ENCODE measurements around the gene TTC23.

The TTC23 gene

GRCh38 chr15:99121207-99121606 is 128.2 kb downstream of the TTC23 start:
- TF ChIP-seq, protein P1, sequence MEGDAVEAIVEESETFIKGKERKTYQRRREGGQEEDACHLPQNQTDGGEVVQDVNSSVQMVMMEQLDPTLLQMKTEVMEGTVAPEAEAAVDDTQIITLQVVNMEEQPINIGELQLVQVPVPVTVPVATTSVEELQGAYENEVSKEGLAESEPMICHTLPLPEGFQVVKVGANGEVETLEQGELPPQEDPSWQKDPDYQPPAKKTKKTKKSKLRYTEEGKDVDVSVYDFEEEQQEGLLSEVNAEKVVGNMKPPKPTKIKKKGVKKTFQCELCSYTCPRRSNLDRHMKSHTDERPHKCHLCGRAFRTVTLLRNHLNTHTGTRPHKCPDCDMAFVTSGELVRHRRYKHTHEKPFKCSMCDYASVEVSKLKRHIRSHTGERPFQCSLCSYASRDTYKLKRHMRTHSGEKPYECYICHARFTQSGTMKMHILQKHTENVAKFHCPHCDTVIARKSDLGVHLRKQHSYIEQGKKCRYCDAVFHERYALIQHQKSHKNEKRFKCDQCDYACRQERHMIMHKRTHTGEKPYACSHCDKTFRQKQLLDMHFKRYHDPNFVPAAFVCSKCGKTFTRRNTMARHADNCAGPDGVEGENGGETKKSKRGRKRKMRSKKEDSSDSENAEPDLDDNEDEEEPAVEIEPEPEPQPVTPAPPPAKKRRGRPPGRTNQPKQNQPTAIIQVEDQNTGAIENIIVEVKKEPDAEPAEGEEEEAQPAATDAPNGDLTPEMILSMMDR (IDR thresholded peaks at IDR 0.05): no peak
- no peak for TF ChIP-seq ZFX (IDR thresholded peaks at IDR 0.05; ENCODE audit: borderline replicate concordance)
- H3K27ac ChIP-seq: no peak overlapping the region

- TF ChIP-seq ZFX (IDR thresholded peaks at IDR 0.05; ENCODE audit: borderline replicate concordance): no peak
- TF ChIP-seq, protein P1 (IDR thresholded peaks at IDR 0.05): no peak
- H3K27ac ChIP-seq: no peak overlapping the region
These were observed 129.2 kb downstream of the TTC23 start for GRCh38 chr15:99120050-99120777.

DNA sequence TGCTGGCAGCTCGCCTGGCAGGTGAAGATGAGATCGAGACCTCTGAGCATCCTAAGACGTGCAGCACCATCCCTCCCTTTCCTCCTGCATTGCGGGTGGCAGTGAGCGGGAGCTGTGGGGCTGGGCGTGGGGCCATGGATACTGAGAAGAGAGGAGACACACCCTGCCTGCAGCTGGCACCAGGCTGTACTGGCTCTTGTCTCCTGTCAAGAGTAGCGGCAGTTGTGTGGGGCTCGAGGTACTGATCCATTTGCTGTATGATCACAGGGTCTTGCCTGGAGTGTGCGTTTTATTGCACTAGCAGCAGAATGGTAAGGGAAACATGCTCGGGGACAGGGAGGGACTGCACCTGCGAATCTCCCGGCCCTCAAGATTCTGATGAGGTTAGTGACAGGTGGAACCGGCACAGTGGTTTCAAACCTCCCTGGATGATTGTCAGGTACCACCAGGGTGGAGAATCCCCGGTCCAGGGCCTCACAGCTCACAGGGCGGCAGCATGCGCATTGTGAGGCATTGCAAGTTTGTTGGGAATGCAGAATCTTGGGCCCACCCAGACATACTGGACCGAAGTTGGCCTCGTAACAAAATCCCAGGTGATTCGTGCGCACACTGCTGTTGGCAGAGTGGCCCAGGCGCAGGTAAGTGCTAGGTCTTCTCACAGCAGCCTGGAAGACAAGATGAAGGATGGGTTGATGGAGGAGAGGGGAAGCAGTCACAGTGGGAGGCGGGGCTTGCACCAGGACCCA is 130.4 kb downstream of the TTC23 start:
- TF ChIP-seq, protein P1 (IDR thresholded peaks at IDR 0.05): no peak
- no peak for TF ChIP-seq ZFX (IDR thresholded peaks at IDR 0.05; ENCODE audit: borderline replicate concordance)
- H3K27ac ChIP-seq: no peak overlapping the region

- TF ChIP-seq, protein P1 (IDR thresholded peaks at IDR 0.05): no peak
- no peak for TF ChIP-seq ZFX (IDR thresholded peaks at IDR 0.05; ENCODE audit: borderline replicate concordance)
These were observed 131.1 kb downstream of the TTC23 start for GRCh38 chr15:99118258-99118632.

DNA sequence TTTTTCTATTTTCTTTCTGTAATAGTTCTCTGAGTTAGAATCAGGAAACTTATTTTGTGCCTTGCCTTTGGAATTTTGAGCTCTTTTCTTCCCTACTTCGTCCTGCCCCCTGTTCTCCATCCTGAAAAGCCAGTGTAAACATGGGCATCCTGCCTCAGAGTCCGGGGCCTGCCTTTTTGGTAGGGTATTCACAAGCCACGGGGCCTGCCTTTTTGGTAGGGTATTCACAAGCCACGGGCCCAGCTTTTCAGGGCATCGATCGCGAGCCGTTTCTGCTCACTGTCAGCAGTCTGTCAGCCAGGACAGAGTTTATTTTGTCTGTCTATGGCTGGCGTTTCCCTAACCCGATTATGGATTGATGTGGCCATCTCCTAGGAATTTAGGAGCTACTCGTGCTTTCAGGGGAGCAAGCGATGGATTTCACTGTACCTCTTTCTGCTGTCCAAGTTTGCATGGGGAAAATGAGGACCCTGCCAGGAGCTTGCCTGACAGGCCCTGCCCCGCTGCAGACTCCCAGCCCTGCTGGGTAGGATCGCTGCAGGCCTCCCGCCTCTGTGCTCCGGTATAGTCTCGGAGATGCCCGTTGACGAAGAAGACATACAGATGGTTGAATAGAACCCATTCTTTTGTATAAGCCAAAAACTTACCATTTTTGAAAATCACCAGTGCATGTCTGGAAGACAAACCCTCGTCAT is 131.7 kb downstream of the TTC23 start:
- TF ChIP-seq, protein P1 (IDR thresholded peaks at IDR 0.05): no peak
- TF ChIP-seq ZFX (IDR thresholded peaks at IDR 0.05; ENCODE audit: borderline replicate concordance): no peak

More at GRCh38 chr15:99118258-99118632, 131.1 kb downstream of the TTC23 start:
- no peak overlapping the region for H3K27ac ChIP-seq

DNA sequence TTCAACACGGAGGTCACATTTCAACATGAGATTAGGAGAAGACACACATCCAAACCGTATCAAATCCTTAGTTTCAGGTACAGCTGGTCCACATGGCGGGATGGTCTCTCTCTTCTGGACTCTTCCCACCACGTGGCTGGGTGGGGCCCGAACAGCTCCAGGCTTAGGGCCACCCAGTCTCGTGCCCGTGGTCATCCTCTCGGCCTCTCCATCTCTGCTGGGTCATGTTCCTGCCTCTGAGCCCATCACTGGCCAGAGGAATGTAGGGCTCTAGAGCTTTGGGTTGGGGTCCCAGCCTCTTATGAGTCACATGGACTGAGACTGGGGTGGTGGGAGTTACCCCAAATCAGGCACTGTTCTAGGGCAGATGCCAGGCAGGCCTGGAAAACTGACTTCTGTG is 132.3 kb downstream of the TTC23 start:
- no peak for TF ChIP-seq ZFX (IDR thresholded peaks at IDR 0.05; ENCODE audit: borderline replicate concordance)
- no peak overlapping the region for H3K27ac ChIP-seq

More for the DNA sequence above, 131.7 kb downstream of the TTC23 start:
- no peak overlapping the region for H3K27ac ChIP-seq

- TF ChIP-seq, protein P1 (IDR thresholded peaks at IDR 0.05): no peak
- TF ChIP-seq ZFX (IDR thresholded peaks at IDR 0.05; ENCODE audit: borderline replicate concordance): no peak
- H3K27ac ChIP-seq: no peak overlapping the region
These were observed 133.8 kb downstream of the TTC23 start for GRCh38 chr15:99115300-99116215.
